ENCODE data around the gene SLC35F3.
"Not testable (repeated sequence)": the region's sequence is repeated elsewhere in the genome, so short reads cannot be mapped to it uniquely, and the experiment has no call there.

SLC35F3 gene

GRCh38 chr1:234148350-234148749, 243.9 kb downstream of the SLC35F3 start:
- DNase-seq (ENCODE audit: low spot score): no peak

DNA sequence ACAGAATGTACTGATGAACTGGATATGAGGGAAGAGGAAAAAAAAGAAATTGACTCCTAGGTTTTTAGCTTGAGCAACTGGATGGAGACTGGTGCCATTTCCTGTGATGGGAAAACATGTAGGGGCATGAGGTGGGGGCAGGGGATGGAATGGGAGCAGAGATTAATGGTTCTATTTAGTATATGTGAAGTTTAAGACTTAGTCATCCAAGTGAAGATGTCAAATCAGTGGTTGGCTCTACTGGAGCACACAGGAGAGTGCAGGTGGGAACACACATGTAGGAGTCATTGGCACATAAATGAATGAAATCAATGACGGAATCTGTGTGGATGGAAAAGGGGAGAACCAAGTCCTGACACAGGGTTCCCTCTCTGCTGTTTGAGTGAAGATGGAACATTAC, 244.3 kb downstream of the SLC35F3 start:
- no peak for DNase-seq (ENCODE audit: low spot score)

GRCh38 chr1:234149217-234149616, 244.7 kb downstream of the SLC35F3 start:
- no peak for DNase-seq (ENCODE audit: low spot score)

DNA sequence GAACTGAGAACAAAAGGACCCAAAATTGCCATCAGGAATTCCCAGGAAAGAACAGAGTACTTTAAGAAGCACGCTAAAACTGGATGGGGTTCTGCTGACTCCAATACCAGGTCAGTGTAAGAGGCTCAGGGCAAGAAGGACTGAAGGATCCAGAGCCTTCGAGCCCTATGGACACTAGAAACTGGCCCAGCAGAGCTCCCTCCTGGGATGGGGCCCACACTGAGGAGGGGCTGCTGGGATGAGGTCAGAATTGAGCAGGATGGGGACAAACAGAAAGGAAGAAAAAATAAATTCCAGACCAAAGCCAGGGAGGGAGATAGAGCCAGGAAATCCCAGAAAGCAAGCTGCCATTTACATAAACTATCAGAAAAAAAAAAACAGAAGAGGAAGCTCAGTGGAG, 246.4 kb downstream of the SLC35F3 start:
- no peak for DNase-seq (ENCODE audit: low spot score)

GRCh38 chr1:234152344-234152743, 247.9 kb downstream of the SLC35F3 start:
- not testable (repeated sequence) for DNase-seq (ENCODE audit: low spot score)

DNA sequence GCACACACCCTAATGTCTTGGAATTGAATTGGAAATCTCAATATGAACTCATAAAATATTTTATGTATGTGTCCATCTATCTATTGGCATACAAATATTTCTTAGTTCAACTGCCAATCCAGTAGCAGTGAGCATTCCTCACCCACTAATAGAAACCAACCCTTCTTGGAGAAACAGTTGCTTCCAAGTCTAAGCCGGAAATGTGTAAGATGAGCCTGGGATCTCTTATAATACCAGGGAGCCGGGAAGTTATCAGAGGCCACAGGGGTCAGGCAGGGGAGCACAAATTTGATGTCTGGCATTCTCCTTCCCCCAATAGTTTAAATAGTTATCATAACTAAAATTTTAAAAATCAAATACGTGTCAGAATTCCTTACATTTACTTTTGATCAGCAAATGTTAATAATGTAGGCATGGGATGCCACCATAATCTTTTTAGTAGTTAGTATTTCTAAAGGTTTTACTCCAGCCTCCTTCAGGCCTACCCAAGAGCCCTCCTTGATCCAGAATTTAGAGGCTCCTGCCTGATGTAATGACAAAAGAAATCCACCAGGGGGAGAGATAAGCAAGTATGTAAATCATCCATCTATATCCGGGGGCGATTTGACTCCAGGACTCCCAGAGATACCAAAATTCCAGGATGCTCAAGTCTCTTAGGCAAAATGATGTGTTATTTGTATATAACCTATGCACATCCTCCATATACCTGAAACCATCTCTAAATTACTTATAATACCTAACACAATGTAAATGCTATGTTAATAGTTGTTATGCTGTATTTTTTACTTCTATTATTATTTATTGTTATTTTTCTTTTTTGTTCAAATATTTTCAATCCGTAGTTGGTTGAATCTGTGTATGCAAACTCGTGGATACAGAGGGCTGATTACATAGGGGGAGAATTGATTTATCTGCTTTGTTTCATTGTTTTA, 250.1 kb downstream of the SLC35F3 start:
- peak; percentile 58 for DNase-seq (ENCODE audit: low spot score)

GRCh38 chr1:234162661-234163060, 258.2 kb downstream of the SLC35F3 start:
- DNase-seq (ENCODE audit: low spot score): no peak

DNA sequence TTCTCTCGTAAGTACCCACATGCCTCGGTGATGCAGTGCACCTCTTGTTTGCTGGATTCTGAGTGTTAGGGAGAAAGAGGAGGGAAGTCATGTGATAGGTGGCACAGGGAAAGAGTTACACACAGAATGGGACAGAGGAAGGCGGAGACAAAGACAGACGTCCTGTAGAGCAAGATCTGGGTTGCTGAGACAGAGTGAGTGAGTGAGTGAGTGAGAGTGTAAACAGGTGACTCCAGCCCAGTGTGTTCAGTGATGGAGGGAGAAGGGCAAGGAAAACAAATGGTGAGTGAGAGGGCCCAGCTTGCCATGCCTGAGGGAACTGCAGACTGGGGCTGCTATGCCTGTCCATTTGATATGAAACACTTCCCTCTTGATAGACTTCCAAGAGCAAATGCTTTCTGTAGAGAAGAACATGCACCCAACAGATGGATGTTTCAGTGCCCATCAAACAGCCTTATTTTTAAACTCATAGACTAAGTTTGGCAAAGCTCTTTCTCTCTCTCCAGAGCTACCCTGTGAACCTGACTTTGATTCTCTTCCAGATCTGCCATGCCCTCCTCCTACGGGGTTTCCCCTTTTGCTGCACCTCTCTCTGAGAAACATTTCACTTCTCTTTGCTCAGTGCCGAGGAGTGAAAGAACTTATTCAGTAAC, 258.9 kb downstream of the SLC35F3 start:
- DNase-seq (ENCODE audit: low spot score): no peak

GRCh38 chr1:234164098-234164709, 259.7 kb downstream of the SLC35F3 start:
- DNase-seq (ENCODE audit: low spot score): no peak

- DNase-seq (ENCODE audit: low spot score): no peak
Measured at GRCh38 chr1:234168061-234168724, 263.7 kb downstream of the SLC35F3 start.

GRCh38 chr1:234169161-234169849, 264.8 kb downstream of the SLC35F3 start:
- DNase-seq (ENCODE audit: low spot score): no peak

- DNase-seq (ENCODE audit: low spot score): no peak
Measured at GRCh38 chr1:234170067-234170466, 265.6 kb downstream of the SLC35F3 start.

DNA sequence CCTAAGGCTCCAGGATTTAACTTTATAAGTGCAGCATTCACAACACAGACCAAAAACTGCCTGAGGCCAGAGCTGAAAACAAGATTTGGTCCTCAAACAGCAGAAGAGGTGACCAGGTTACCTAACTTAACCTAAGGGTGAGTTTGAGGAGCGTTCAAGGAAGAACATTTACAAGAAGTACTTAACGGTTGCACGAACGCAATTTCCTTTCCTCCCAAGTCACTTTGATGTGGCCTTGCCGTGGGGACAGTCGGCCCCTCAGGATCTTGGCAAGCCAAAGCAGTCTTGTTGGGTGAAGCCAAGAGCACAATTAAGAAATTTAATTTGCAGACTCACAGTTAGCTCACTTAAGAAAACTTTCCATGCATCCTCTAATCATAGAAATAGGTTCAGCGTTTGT, 266.1 kb downstream of the SLC35F3 start:
- no peak for DNase-seq (ENCODE audit: low spot score)

GRCh38 chr1:234173968-234174367, 269.5 kb downstream of the SLC35F3 start:
- no peak for DNase-seq (ENCODE audit: low spot score)

- DNase-seq (ENCODE audit: low spot score): no peak
Measured at GRCh38 chr1:234175363-234175762, 270.9 kb downstream of the SLC35F3 start.

GRCh38 chr1:234176000-234176399, 271.5 kb downstream of the SLC35F3 start:
- DNase-seq (ENCODE audit: low spot score): no peak

- not testable (repeated sequence) for DNase-seq (ENCODE audit: low spot score)
Measured at GRCh38 chr1:234176847-234177246, 272.4 kb downstream of the SLC35F3 start.

DNA sequence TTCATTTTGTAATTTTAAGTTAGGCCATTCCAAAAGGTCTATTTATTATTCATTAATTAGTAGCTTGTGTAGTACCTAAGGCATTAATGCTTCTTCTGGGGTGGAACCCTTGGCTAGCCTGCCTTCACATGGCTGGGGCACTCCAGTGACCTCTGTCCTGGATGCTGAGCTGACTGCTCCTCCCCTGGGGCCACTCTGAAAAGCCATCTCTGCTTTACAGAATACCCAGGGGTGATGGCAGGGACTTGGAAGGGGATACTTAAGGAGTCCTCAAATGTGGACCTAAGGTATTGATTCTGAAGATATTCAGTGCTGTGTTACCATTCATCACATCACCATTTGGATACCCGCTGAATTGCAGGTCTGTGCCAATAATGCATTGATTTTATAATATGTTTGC, 281.0 kb downstream of the SLC35F3 start:
- DNase-seq (ENCODE audit: low spot score): no peak

DNA sequence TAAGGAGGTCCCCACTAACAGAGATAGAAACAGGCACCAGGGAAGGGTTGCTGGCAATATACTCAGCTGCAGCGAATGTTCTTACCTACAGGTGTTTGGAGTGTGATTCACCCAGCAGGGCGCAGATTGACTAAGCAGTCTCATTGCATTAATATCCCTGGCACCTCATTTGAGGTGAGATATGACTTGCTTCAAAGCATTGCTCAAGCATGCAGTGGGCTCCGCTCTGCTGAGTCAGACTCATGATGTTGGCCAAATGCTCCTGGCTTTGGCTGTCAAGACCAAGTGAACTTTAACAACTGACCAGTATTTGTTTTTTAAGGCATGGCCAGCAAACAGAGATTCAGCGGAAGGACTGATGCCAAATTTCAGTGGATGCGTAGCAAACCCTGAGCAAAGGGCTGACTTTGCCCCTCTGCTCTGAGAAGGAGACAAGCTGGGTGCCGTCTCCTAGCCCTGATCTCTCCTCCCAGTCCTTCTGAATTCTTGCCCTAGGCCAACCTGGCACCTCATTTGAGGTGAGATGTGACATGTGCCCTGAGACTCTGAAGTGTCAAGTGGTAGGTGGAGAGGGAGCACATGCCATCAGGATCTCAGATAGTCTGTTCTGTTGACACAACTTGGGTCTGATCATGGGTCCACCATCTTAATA, 281.7 kb downstream of the SLC35F3 start:
- no peak for DNase-seq (ENCODE audit: low spot score)

- DNase-seq (ENCODE audit: low spot score): no peak
Measured at GRCh38 chr1:234188454-234188792, 283.9 kb downstream of the SLC35F3 start.

- DNase-seq (ENCODE audit: low spot score): no peak
Measured at GRCh38 chr1:234197839-234198238, 293.4 kb downstream of the SLC35F3 start.

Data from hematopoietic multipotent progenitor cell treated with erythropoietin and hydrocortisone succinate and interleukin-3 and kit ligand, for 15 days (in vitro differentiated cells).